Left lung (tissue), 10 donors: ENCODE measurements around the gene CBFB. TPM values are rescaled to one million over a fixed set of nuclear protein-coding genes. Genes with fewer than 3 reads are reported as not detected.

Experiments used
- ATAC-seq: fragments of 200-7000 bp; cut with Tn5 transposase; one replicate; pipeline ENCODE4 v1.9.1; 2020; ENCODE audit warnings: moderate library complexity
- DNase-seq, 4 donors: peaks; one replicate each; pipeline ENCODE4 v3.0.0-alpha.2; 2013 to 2020
- H3K27ac ChIP-seq, 2 donors: fragments of 200-600 bp; sonication (generic) in 1 of 2; one replicate each; pipeline versions ENCODE4 v1.5.0 to v1.8.0; 2020 to 2021
- H3K27me3 ChIP-seq, 2 donors: fragments of 200-600 bp; sonication (generic) in 1 of 2; one replicate each; pipeline versions ENCODE4 v1.5.0 to v1.8.0; 2020 to 2021
- H3K36me3 ChIP-seq, 2 donors: fragments of 200-600 bp; sonication (generic) in 1 of 2; one replicate each; pipeline versions ENCODE4 v1.5.0 to v1.8.0; 2020 to 2021
- H3K4me1 ChIP-seq, 2 donors: fragments of 200-600 bp; one replicate each; pipeline ENCODE4 v1.8.0; 2021
- H3K4me3 ChIP-seq, 2 donors: fragments of 200-600 bp; sonication (generic) in 1 of 2; one replicate each; pipeline versions ENCODE4 v1.5.0 to v1.8.0; 2020 to 2021; ENCODE audit warnings: mild to moderate bottlenecking in 1 of 2
- H3K9me3 ChIP-seq, 2 donors: fragments of 200-600 bp; sonication (generic) in 1 of 2; one replicate each; pipeline versions ENCODE4 v1.5.0 to v1.8.0; 2020 to 2021
- CTCF ChIP-seq, 2 donors: fragments of 200-600 bp; sonication (generic) in 1 of 2; IDR thresholded peaks; one replicate each; pipeline versions ENCODE4 v1.5.0 to v1.8.0; 2021; ENCODE audit warnings: antibody characterized with exemption in 2 of 2
- intact Hi-C, 2 donors: fragments of 100-400 bp; cut with DNase I; formaldehyde crosslinking; loops; one replicate each; pipeline versions ENCODE4 v1.11.2 to v1.14.2; 2022
- polyA plus RNA-seq, 6 donors: library from polyadenylated mRNA; unstranded; fragments of 120-200 nt; gene quantifications; one replicate each; pipeline ENCODE4 v1.2.1, GENCODE V29; 2013; ENCODE audit not compliant: insufficient read length in 6 of 6
- total RNA-seq, 2 donors: library from RNA; stranded (reverse); fragmentation: NEBNext Ultra II Directional; extraction: Animal tissue kit (Norgen Biotek cat#: 25700); gene quantifications; one replicate each; pipeline ENCODE4 v1.2.1, GENCODE V29; 2021
- donor health status: DM: no; HTN: yes; CAD: no.
- donor health status: DM: no; HTN: no; CAD: no.

CBFB gene
- total and polyA plus RNA-seq, 8 donors, result 46.8 to 69.9 (median 61.4) TPM

DNA sequence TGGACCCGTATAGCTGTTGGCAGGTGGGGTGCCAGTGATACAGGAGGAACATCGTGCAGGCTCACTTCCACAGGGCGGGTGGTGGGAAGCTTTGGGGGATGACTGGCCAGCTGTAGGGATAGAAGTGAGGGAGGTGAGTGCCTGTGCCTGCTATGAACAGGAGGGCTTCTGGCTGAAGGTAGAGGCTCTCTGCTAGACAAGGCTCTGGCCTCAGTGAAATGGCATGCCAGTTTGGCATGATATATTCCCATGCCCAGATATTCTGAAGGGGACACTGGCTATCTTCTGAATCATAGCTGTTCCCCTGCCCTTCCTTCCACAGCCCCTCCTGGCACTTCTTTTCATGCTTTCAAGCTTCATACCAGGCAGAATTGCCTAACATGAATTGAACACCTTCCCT is 99.9 kb downstream of the CBFB start:
- Histone ChIP-seq H3K4me3 (no peak overlapping the region), H3K27ac (no peak overlapping the region), H3K27me3 (no peaks in the 10 kb centered on the region), H3K4me1 (no peaks in the 10 kb centered on the region), H3K9me3 (no peaks in the 10 kb centered on the region), H3K36me3 (peaks cover 0 to 89% of the 10 kb centered on the region in 2 donors)
- intact Hi-C loops, result no loop called here
- TF ChIP-seq CTCF (IDR thresholded peaks at IDR 0.05), result no peak
- ATAC-seq (no peak), DNase-seq (no peak)

DNA sequence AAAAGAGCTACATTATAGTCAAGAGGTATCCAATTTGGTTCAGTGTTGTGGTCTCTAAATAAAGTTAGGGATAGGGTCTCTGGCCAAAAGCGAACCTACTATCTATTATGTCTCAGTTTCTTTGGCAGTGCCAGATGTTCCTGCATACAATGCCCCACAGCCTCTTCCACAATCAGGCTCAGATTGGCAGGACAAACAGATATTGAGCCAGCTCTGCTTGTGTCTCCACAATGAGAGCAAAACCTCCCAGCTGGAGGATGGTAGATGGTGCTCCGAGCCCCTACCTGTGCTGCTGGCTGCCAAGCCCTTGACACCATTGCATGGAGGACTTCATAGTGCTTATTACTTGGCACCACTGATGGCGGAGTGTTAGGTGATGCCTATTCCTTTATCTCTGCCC is 100.5 kb downstream of the CBFB start:
- H3K4me1 ChIP-seq, result no peaks in the 10 kb centered on the region
- H3K27me3 ChIP-seq, result no peaks in the 10 kb centered on the region
- peaks cover 0 to 89% of the 10 kb centered on the region in 2 donors for H3K36me3 ChIP-seq
- H3K27ac ChIP-seq, result no peak overlapping the region
- intact Hi-C loops, result no loop called here
- no peak for TF ChIP-seq CTCF (IDR thresholded peaks at IDR 0.05)
- no peak overlapping the region for H3K4me3 ChIP-seq
- DNase-seq, result no peak
- no peak for ATAC-seq
- H3K9me3 ChIP-seq, result no peaks in the 10 kb centered on the region

DNA sequence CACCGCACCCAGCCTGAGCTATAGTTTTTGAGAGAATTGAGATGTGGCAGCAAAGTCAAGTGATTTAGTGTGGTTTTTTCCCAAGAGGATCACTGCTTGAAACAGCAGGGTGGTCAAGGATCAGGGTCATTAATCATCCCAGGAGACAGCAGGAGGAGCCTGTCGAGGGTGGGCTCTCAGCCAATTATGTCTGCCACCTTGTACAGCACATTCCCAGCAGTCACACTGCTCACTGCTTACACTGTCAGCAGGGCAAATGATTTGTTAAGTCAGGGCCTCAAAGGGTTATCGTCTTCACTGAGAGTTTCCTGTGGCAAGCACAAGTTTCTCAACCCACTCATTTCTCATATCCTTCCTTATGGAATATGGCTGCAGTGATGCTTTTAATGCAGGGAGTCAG is 108.7 kb downstream of the CBFB start:
- ATAC-seq (no peak), DNase-seq (no peak)
- intact Hi-C loops, result no loop called here
- Histone ChIP-seq H3K9me3 (no peaks in the 10 kb centered on the region), H3K36me3 (peaks cover 0 to 100% of the 10 kb centered on the region in 2 donors), H3K27ac (no peak overlapping the region), H3K4me1 (no peaks in the 10 kb centered on the region), H3K27me3 (no peaks in the 10 kb centered on the region), H3K4me3 (no peak overlapping the region)
- no peak for TF ChIP-seq CTCF (IDR thresholded peaks at IDR 0.05)

- H3K4me1 ChIP-seq, result no peaks in the 10 kb centered on the region
- H3K9me3 ChIP-seq, result no peaks in the 10 kb centered on the region
- no peak for TF ChIP-seq CTCF (IDR thresholded peaks at IDR 0.05)
- H3K27me3 ChIP-seq, result no peaks in the 10 kb centered on the region
- peaks cover 0 to 100% of the 10 kb centered on the region in 2 donors for H3K36me3 ChIP-seq
- no peak overlapping the region for H3K27ac ChIP-seq
- no peak overlapping the region for H3K4me3 ChIP-seq
- ATAC-seq, result no peak
- intact Hi-C loops, result no loop called here
- peak in 1 of 4 donors; percentile 59 for DNase-seq
Observed at GRCh38 chr16:67141391-67141790, 112.4 kb downstream of the CBFB start.

- Histone ChIP-seq H3K27me3 (no peaks in the 10 kb centered on the region), H3K27ac (no peak overlapping the region), H3K36me3 (peaks cover 0 to 100% of the 10 kb centered on the region in 2 donors), H3K4me1 (no peaks in the 10 kb centered on the region), H3K4me3 (no peak overlapping the region), H3K9me3 (no peaks in the 10 kb centered on the region)
- DNase-seq (peak in 1 of 4 donors; percentile 41), ATAC-seq (no peak)
- intact Hi-C loops, result no loop called here
- TF ChIP-seq CTCF (IDR thresholded peaks at IDR 0.05), result no peak
Observed at GRCh38 chr16:67142342-67142741, 113.4 kb downstream of the CBFB start.
